CD1c-positive myeloid dendritic cell (primary cell): ENCODE results near the gene SAXO1.
"Not testable (repeated sequence)": the region's sequence is repeated elsewhere in the genome, so short reads cannot be mapped to it uniquely, and the experiment has no call there.

ENCODE experiments used
- DNase-seq: peaks from one replicate; pipeline ENCODE4 v3.0.0-alpha.2; 2016; ENCODE audit errors: extremely low spot score

The SAXO1 gene

DNA sequence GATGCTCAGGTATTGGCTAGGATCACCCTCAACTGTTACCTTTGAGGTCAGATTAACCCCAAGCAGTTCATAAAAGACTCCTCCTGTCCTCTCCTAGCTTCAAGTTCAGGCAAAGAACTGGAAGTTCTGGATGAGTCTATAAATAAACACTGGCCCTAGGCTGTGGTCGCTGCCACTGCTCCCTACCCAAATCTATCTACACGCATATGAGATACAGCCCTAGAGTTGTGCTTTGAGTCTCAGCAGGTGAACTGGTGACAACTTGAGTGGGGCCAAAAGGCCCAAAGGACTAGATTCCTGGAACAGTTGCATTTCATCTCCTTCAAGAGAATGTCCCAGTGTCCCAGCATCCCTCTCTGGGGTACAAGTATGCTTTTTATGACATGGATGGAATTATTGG lies 62.6 kb downstream of the SAXO1 start:
- no peak for DNase-seq

DNA sequence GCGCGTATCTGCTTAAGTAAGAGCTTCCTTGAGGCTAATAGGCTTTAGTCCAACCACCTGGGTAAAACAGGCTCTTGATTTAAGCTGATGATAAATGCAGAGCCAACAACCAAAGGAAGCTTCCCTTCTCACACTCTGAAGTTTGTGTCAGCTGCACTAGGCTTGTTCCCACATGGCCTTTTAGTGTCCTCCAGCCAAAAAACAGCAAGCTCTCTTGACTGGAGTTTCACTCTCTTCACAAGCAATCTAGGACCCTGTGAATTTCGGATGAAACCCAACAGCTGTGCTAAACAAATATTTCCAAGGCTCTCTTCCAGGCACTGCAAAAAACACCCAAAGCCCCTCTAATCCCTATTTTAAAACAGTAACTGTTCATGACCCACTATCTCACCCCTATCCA lies 63.9 kb downstream of the SAXO1 start:
- DNase-seq, result no peak

DNA sequence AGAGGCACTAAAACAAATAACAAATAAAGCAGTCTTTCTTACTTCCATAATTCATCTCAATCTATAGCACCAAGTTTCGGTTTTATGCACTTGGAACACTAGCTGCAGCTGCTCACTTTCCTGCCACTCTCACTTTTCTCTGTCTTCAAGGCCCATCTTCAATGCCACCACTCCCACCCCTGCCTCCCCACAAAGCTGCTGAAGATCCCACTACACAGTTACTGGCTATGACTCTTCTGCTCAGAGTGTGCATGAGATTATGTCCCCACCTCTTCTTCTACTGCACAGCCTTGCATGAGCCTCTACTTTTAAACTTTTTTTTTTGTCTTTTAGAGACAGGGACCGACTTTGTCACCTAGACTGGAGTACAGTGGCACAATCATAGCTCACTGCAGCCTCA lies 77.4 kb downstream of the SAXO1 start:
- no peak for DNase-seq

DNA sequence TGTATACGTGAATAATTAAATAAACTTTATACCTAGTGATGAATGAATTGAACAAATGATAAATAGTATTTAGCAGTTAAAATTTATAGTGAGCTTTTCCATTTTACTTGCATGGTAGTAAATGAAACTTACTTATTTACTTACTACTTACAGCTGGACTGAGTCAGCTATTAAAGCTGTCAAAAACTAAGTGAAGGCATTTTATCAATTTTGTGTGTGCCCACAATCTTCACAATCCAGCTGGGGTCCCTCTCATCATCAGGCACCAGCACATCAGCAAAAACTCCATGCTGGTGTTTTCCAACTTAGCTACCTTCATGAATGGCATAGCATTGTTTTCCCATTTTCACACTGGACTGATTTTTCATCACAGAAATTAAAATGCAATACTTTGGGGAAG lies 81.1 kb downstream of the SAXO1 start:
- no peak for DNase-seq

DNA sequence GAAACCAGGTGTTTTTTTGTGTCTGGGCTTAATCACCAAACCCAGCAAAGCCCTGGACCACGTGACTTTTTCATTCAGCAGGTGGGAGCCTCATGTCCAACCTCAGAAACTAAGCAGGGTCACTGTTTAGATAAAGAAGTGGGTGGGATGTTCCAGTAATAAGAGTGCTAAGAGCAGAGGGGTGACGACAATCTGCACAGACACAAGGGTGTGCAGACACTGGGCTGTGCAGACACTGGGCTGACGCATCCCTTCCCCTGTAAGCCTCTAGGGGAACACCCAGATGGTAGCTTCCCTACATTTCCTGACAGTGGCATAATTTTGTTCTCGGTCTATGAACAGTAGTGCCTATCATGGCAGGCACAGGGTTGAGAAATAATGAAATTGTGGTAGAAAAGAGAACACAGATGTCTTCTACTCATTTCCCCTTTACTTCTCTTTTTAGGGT lies 85.1 kb downstream of the SAXO1 start:
- DNase-seq, result peak; percentile 53

DNA sequence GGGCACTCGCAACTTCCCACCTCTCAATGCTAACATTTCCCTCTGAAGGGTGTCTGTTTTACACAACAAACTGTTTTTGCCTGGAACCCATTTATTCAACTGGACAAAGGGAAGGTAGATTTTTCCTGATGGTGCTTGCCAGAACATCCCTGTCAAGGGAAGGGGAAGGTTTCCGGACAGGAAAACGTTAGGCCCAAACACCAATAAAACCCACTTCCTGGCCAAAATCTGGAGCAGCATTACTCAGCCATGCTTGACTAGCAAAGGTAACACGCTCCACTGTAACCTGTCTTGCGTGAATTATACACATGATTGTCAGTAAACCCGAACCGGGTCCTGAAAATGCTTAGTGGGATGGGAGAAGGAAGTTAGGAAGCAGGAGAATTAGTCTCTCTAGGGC lies 90.2 kb downstream of the SAXO1 start:
- no peak for DNase-seq

DNA sequence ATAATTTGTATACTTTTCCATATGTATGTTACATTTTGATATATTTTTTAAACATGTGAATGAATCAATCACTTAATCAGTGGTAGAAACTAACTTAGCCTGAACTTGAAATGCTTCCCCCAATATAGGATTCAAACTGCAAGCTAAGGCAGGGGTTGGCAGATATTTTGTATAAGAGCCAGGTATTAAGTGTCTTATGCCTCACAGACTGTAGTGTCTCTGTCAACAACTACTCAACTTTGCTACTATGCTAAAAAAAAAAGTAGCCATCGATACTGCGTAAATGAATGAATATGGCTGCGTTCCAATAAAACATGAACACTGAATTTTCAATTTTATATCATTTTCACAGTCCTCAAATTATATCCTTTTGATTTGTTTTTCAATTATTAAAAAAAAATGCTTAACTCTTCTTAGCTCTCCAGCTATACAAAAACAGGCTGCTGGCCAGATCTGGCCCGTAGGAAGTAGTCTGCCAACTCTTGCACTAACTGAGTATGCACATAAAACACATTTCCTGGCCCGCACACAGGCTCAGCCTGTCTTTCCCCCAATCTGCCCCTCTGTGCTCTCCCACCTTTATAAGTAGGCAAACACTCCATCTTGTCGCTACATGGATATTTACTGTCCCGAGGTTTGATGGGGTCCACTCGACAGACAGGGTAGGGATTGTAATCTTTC lies 91.8 kb downstream of the SAXO1 start:
- DNase-seq, result no peak

DNA sequence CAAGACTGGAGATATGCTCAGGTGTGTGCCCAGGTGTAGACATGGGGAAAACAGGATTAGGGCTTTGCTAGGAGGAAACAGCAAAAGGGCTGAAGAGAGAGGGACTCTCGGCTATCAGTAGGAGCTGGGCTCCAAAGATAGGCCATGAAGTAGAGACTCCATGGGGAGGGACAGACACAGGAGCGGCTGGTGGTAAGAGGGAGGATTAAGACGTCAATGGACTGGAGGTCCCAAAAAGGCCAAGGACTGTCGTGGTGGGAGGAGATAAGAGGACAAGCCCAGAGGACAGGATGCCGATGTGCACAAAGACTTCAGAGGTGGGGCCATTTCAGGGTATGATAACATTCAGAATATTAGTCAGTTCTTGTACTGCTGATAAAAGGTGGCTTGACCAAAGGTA lies 93.1 kb downstream of the SAXO1 start:
- DNase-seq, result no peak

DNA sequence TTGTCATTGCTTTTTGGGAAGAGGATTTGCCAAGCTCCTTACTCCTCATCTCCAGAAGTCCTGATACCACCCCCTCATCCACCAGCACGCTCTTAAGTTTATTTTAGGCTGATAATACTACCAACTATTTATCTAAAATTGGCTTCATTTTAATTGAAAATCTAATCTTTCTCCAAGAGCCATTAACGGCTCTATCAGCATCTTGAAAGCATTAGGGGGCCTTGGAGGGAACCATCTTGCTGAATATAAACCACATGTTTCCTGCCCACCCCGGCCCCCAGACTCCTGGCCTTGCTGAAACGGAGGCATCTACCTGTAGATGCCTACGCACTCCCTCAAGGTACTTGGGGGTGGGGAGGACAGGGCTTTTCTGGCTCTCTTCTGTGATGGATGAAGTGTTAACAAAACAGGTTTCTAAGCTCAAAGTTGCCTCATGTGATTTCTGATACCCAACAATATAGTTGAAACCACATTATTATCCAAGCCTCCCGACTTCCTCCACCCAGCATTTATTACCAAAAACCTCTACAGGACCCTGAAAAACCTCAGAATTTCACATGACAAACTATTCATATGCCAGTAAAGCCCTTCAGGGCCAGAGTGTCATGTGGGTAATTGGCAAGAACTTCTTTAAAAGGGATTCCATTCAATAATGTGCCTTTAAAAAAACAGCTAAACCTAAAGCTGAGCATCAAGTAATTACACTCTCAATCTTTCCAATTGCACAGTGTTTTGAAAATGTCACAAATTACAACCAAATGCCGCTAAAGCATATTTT lies 96.7 kb downstream of the SAXO1 start:
- DNase-seq, result no peak

DNA sequence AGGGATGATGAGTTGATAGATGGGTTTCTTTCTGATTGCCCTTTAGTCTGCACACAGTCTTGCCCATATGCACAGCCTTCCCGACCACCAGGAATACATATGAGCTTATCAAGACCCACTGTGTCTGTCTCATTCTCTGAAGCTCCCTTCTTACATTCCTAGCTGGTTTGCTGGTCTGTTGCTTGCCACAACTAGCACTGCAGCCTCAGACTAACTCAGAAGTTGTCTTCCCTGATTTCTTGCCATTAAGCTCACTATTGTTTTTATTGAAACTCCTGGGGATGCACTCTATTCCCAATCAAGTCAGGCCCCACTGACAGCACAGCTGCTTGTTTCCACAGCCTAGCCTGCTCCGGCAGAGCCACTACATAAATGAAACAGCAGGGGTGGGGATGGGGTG lies 97.5 kb downstream of the SAXO1 start:
- DNase-seq, result no peak

DNA sequence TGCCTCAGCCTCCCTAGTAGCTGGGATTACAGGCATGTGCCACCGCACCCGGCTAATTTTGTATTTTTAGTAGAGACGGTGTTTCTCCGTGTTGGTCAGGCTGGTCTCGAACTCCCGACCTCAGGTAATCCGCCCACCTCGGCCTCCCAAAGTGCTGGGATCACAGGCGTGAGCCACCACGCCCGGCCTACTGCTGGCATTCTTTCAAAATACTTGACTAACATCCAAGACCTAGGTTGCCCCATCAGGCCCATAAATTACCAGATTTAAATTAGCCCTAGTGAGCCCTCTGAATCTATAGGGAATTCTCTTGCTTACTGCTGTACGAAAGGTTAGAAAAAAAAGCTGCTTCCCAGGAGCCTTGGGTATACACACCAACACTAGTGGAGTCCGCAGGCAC lies 102.4 kb downstream of the SAXO1 start:
- DNase-seq, result not testable (repeated sequence)

DNA sequence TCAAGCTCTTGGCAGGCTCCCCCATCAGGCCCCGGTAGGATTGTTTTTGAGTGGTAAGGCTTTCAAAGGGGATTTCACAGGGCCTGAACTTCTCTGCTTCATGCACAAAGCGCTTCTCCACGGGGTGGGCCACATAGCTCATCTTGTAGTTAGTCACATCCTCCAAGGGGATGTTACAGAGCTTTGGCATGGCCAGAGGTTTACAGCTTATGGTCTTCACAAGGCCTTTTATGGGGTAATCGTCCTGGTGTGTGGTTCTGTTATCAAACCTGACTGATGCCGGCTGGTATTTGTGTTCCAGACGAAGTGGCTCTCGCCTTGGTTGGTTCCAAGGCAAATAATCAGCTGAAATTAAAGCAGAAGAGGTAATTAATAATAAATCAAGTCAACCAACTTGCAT lies 104.3 kb downstream of the SAXO1 start:
- DNase-seq, result no peak

DNA sequence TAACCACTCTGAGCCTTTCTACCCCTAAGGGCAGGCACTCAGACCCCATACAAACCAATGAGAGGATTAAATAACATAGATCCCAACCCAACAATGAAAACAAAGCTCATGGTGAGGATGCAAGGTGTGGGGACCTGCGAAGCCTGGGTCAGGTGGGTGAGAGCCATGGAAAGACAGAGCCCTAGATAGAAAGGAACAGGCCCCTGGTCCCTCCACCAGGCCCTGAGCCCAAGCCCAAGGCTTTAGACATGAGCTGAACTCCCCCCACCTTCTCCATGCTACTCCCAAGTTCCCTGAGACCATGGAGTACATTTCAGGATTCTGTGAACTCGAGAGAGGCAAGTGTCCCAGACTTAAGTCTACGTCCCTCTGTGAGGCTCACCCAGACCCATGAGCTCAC lies 106.5 kb downstream of the SAXO1 start:
- DNase-seq, result no peak

DNA sequence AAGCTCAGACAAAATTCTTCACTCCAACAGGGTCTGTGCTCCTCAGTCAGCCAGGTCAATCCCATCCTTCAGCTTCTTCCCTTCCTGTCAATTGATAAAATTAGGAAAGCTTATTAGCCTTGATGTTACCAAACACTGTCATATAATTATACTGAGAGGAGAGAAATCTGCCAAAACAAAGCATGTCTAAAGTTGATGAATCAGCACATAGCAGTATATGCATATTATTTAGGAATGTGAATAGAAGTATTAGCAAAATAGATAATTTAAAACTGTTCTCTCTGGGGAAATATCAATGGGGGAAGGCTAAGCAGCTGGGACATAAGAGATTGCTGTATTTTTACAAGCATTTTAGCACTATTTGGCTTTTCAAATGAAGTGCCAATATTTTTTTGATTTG lies 107.1 kb downstream of the SAXO1 start:
- no peak for DNase-seq

DNA sequence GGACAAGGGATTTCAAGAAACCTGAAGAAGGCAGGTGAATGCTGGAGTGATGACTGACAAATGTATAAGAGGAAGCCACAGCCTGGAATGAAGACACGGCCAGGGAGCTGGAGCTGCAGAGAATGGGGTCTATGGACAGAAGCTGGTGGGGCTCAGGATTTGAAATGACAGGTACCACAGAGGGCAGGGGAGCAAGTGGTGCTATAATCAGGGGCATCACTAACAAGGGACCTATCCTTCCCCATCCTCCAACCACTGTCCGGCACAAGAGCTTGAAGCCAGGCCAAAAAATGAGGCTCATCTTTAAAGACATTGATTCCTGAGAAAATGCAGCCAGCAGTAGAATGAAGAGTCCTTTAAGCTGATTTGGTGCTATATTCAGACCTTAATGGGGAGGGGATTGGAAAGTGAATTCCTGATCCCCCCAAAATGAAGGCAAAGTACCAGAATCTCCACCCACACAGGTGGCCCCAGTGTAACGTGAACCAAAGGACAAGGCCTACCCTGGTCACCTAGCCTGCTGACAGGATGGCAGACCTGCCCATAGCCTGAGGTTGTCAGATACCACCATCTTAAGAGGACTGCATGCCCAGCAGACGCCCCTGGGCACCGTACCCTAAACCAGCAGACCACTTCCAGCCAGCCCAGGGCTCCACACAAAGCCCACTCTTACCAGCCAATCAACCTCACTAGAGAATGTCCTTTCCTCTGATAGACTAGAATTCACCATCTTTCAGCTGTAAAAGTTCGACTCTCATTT lies 109.2 kb downstream of the SAXO1 start:
- DNase-seq, result no peak

DNA sequence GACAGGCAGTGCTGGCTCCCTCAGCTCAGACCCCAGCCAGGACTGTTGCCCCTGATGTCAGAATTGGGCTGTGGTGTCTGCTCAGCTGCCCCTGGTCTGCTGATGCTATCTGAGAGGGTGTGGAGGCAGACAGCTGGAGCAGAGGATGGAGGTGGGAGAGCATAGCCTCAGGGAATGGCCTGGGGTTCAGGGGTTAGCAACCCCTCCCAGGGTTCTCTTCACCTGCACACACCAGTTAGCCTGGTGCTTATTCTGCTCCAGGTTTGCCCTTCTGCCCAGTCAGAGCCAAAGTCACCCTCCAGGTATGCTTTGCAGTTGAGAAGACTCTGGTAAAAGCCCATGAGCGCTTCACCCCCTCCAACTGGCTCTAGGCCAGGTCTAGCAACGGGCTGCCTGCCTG lies 109.8 kb downstream of the SAXO1 start:
- DNase-seq, result no peak

DNA sequence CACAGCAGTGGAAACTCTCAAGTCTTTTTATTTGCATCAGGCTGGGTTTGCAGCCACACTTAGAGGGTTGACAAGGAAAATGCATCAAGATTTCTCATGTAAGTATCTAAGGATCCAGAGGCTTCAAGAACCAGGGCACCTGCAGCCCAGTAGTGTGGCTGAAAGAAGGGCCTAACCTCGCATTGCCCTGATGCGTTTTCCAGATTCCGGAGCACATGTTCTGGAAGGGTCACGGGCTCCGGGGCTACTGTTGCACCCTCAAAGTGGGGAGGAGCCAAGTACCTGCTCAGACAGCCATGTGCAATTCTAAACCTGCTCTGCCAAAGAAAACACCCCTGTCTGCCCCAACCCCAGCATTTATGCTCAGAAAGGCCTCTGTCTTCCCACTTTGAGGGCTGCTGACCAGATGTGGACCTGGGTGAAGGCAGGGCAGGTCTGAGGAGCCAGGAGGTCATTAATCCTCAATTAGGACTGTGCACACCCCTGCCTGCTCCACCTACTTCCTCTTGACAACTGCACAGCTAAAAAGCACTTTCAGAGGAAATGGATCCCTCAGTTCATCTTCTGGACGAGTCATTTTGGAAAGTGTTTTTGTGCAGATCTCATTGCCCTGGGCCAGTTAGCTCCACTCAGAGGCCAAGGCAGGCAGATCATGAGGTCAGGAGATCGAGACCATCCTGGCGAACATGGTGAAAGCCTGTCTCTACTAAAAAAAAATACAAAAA lies 110.7 kb downstream of the SAXO1 start:
- DNase-seq, result no peak

DNA sequence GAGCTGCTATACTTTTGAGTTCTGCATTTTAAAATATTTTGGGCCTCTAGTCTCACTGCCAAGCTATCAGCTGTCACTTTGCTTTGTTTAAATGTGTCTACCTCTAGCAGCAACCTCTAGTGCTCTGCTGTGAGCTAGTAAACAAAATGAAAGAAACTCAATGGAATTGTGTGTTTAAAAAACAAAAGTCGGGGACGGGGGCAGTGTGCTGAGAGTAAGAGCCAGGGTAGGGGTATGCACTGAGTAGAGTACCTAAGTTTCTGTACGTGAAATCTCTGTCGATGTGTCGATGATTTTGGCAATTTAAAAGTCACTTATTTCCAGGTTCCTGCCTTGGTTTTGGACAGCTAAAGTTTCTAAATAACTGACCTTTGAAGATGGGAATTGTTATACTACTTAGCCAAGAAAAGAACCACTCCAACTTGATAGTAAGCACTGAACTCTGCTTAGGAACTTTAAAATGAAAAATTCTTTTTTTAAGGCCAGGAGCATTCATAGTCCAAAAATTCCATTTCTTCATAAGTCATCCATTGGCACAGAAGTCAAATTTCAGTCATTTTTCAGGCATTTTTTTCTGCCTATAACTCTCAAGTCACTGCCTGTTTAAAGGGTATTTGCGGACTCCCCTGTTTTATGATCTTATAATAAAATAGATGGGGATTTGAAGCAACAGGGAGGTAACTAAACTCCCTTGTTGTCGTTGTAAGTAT lies 111.5 kb downstream of the SAXO1 start:
- DNase-seq, result no peak

DNA sequence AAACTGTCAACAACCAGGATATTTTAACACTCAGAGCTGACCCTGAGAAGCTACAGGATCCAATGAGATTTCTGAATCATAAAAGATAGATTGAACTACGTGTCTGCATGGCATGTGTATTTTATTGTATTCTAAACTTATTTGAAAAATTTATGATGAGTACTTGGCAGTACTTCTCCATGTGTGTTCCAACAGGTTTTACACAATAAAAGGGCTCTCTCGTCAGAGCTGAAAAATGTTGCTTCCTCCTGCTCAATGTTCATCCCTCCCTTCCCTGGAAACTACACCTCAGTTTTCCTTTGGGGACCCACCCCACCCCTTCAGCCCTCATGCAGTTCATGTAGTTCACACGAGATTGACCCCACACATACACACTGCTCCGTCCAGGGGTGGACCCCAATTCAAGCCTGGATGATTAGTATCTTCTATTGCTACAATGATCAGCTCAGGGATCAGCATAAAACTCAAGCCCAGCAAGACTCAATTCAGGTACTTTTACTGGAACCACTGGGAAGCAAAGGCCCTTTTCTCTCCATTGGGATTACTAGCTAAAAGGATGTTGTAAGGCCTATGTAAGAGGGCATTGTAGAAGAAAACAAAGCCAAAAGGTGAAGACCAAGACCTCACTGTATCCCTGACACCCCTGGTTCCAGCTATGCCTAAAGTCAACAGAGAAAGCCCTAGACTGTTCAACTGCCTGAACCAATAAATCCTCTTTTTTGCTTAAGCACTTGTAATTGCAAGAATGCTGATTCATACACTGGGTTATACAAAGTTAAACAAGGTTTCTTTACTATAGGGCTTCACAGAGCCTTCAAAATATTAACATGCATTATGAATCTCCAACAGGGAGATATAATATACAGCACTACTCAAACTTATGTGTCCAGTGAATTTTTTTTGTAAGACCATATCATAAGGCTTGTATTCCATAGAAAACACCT lies 112.6 kb downstream of the SAXO1 start:
- DNase-seq, result no peak

DNA sequence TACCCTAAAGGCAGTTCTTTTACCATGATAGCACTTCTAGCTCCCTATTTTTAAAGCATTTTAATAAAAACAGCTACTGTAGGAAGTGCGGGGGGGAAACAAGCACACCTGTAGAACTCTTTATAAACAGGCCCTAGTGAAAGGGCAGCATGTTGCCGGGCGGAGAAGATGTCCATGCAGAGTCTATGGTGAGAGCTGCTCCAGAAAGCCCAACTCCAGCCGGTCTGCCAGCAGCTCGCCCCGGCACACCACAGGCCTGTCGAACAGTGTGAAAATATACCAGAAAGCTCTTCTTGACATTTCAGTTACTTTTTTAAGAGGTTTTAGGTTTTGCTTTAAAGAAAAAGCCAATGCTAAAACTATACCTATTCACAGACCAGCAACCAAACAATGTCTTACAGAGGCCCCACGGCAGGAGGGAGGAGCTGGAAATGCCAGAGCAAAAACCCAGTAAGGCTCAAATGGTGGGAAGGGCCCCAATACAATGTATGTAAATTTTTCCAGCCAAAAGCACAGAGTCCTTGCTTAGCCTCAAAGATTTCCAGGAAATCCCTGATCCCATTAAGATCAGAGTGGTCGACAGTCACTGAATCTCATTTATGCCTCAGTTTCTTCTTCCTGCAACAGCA lies 121.2 kb downstream of the SAXO1 start:
- no peak for DNase-seq
